WTC11 (cell line): ENCODE data around the gene YARS2. TPM values are rescaled to one million over a fixed set of nuclear protein-coding genes. Genes with fewer than 3 reads are reported as not detected.
A peak's percentile ranks its signal among the peaks of the same experiment; 100 is the strongest.

ENCODE experiments used
- ATAC-seq: fragments of 200-7000 bp; cut with Tn5 transposase; 2 replicates; pipeline ENCODE4 v1.10.0; 2021; ENCODE audit warnings: mild to moderate bottlenecking, moderate library complexity
- CTCF ChIA-PET: fragments of 300-600 bp; sonication (Branson Sonifier 250); formaldehyde crosslinking; loops from one replicate; lab custom pipeline; 2021; ENCODE audit warnings: antibody characterized with exemption; lab: Charles Lee
- POLR2A ChIA-PET: fragments of 350-600 bp; sonication (Branson Sonifier 250); formaldehyde crosslinking; loops from one replicate; lab custom pipeline; 2021; ENCODE audit warnings: antibody characterized with exemption; lab: Charles Lee
- DNase-seq: peaks from one replicate; pipeline ENCODE4 v3.0.0; 2021; ENCODE audit warnings: low spot score
- H3K27ac Mint-ChIP-seq: 2 replicates; pipeline ENCODE4 v1.8.0; 2021; ENCODE audit warnings: mixed read lengths
- H3K27me3 Mint-ChIP-seq: 2 replicates; pipeline ENCODE4 v1.8.0; 2021; ENCODE audit warnings: low read depth, mild to moderate bottlenecking, moderate library complexity, mixed read lengths
- H3K36me3 Mint-ChIP-seq: 2 replicates; pipeline ENCODE4 v1.8.0; 2021; ENCODE audit warnings: mixed read lengths
- H3K4me1 Mint-ChIP-seq: 2 replicates; pipeline ENCODE4 v1.8.0; 2022; ENCODE audit warnings: mixed read lengths
- H3K4me3 Mint-ChIP-seq: 2 replicates; pipeline ENCODE4 v1.8.0; 2021; ENCODE audit warnings: mild to moderate bottlenecking, moderate library complexity, mixed read lengths
- H3K9me3 Mint-ChIP-seq: 2 replicates; pipeline ENCODE4 v1.8.0; 2021; ENCODE audit warnings: mixed read lengths
- CREB1 ChIP-seq: sonication (generic); formaldehyde crosslinking; IDR thresholded peaks from 2 replicates; pipeline ENCODE4 v1.8.0; 2023; ENCODE audit warnings: mild to moderate bottlenecking, missing genetic modification reagents
- CTCF ChIP-seq: fragments of 200-600 bp; IDR thresholded peaks from 2 replicates; pipeline ENCODE4 v1.8.0; 2022; ENCODE audit warnings: antibody characterized with exemption
- E2F5 ChIP-seq: sonication (generic); formaldehyde crosslinking; IDR thresholded peaks from 2 replicates; pipeline ENCODE4 v1.8.1; 2022; ENCODE audit warnings: mild to moderate bottlenecking, moderate library complexity, missing genetic modification reagents
- FOXJ3 ChIP-seq: sonication (generic); formaldehyde crosslinking; IDR thresholded peaks from 2 replicates; pipeline ENCODE4 v1.9.0; 2021; ENCODE audit warnings: missing genetic modification reagents, mild to moderate bottlenecking, borderline replicate concordance
- NR1H2 ChIP-seq: sonication (generic); formaldehyde crosslinking; IDR thresholded peaks from 2 replicates; pipeline ENCODE4 v1.9.0; 2021; ENCODE audit warnings: mild to moderate bottlenecking, moderate library complexity, missing genetic modification reagents
- SMAD4 ChIP-seq: sonication (generic); formaldehyde crosslinking; IDR thresholded peaks from 2 replicates; pipeline ENCODE4 v1.8.0; 2022; ENCODE audit warnings: mild to moderate bottlenecking, missing genetic modification reagents
- TEAD1 ChIP-seq: sonication (generic); formaldehyde crosslinking; IDR thresholded peaks from 2 replicates; pipeline ENCODE4 v1.8.0; 2022; ENCODE audit warnings: mild to moderate bottlenecking, missing genetic modification reagents
- ZBTB21 ChIP-seq: sonication (generic); formaldehyde crosslinking; IDR thresholded peaks from 2 replicates; pipeline ENCODE4 v1.8.1; 2023; ENCODE audit warnings: mild to moderate bottlenecking, missing genetic modification reagents, borderline replicate concordance
- ZNF121 ChIP-seq: sonication (generic); formaldehyde crosslinking; IDR thresholded peaks from 2 replicates; pipeline ENCODE4 v1.8.0; 2023; ENCODE audit warnings: missing genetic modification reagents
- ZNF138 ChIP-seq: sonication (generic); formaldehyde crosslinking; conservative IDR thresholded peaks from 2 replicates; pipeline ENCODE4 v1.8.1; 2022; ENCODE audit warnings: mild to moderate bottlenecking, moderate library complexity, missing genetic modification reagents
- ZNF263 ChIP-seq: sonication (generic); formaldehyde crosslinking; IDR thresholded peaks from 2 replicates; pipeline ENCODE4 v1.8.1; 2022; ENCODE audit warnings: low read depth, mild to moderate bottlenecking, moderate library complexity, missing genetic modification reagents
- ZNF416 ChIP-seq: fragments of 250-450 bp; sonication (Bioruptor Pico); IDR thresholded peaks from 2 replicates; pipeline ENCODE4 v1.9.0; 2021; ENCODE audit warnings: mild to moderate bottlenecking, inconsistent platforms
- ZNF425 ChIP-seq: fragments of 250-450 bp; sonication (Bioruptor Pico); conservative IDR thresholded peaks from 2 replicates; pipeline ENCODE4 v1.9.0; 2021; ENCODE audit warnings: mild to moderate bottlenecking
- total RNA-seq: library from RNA; stranded (reverse); gene quantifications from 3 replicates; pipeline ENCODE4 v1.2.3, GENCODE V29; 2021
- TF ChIP-seq, protein P1 (sequence below): fragments of 250-450 bp; sonication (Bioruptor Pico); IDR thresholded peaks from 2 replicates; pipeline ENCODE4 v1.9.0; 2021; ENCODE audit warnings: mild to moderate bottlenecking, borderline replicate concordance

The YARS2 gene
- total RNA-seq, 1 experiment from 2014 or later = 41.4 TPM

DNA sequence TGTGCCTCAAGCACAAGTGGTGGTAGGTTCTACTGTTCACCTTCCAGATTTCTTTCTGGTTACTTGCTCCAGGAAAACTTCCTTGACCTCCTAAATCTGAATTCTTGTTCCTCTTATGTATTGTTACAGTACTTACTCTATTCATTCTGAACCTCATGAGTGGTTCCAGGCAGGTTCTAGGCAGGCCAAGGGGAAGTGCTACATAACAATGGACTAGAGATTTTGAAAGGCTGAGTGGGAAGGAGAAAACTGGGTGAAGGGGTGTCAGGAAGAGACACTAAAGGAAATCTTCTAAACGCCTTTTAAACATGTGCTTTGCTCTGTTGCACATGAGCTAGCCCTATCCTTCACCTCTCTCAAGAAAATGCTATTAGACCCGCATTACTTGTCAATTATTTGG, 1.6 kb downstream of the YARS2 start:
- CTCF ChIA-PET = interaction anchor here (0.7 to 2.0 kb wide), 6 partner anchors 128 to 1504 kb away, joined by 4 to 8 read pairs (median 4); partner anchors contain the start of gene ALG10
- peaks cover 40% of the 10 kb centered on the region for H3K36me3 Mint-ChIP-seq
- H3K27ac Mint-ChIP-seq = peak overlapping the region; percentile 59
- H3K4me3 Mint-ChIP-seq = peak overlapping the region; percentile 89
- H3K9me3 Mint-ChIP-seq = no peaks in the 10 kb centered on the region
- ATAC-seq (no peak), DNase-seq (no peak)
- POLR2A ChIA-PET = interaction anchor here (0.7 kb wide), 2 partner anchors 47 to 87 kb away, joined by 3 read pairs; no protein-coding TSS in a partner anchor
- H3K4me1 Mint-ChIP-seq = peaks cover 20% of the 10 kb centered on the region
- no peaks in the 10 kb centered on the region; the same call in 1 of the 2 replicates for H3K27me3 Mint-ChIP-seq
- TF ChIP-seq CREB1 (CRISPR knock-in tag) (no peak), ZNF416 (no peak), FOXJ3 (no peak), SMAD4 (no peak), TEAD1 (CRISPR knock-in tag) (no peak), CTCF (no peak), ZNF425 (CRISPR knock-in tag) (no peak), NR1H2 (CRISPR knock-in tag) (no peak), ZNF121 (CRISPR knock-in tag) (no peak), ZNF138 (CRISPR knock-in tag) (no peak)
- TF ChIP-seq, protein P1, sequence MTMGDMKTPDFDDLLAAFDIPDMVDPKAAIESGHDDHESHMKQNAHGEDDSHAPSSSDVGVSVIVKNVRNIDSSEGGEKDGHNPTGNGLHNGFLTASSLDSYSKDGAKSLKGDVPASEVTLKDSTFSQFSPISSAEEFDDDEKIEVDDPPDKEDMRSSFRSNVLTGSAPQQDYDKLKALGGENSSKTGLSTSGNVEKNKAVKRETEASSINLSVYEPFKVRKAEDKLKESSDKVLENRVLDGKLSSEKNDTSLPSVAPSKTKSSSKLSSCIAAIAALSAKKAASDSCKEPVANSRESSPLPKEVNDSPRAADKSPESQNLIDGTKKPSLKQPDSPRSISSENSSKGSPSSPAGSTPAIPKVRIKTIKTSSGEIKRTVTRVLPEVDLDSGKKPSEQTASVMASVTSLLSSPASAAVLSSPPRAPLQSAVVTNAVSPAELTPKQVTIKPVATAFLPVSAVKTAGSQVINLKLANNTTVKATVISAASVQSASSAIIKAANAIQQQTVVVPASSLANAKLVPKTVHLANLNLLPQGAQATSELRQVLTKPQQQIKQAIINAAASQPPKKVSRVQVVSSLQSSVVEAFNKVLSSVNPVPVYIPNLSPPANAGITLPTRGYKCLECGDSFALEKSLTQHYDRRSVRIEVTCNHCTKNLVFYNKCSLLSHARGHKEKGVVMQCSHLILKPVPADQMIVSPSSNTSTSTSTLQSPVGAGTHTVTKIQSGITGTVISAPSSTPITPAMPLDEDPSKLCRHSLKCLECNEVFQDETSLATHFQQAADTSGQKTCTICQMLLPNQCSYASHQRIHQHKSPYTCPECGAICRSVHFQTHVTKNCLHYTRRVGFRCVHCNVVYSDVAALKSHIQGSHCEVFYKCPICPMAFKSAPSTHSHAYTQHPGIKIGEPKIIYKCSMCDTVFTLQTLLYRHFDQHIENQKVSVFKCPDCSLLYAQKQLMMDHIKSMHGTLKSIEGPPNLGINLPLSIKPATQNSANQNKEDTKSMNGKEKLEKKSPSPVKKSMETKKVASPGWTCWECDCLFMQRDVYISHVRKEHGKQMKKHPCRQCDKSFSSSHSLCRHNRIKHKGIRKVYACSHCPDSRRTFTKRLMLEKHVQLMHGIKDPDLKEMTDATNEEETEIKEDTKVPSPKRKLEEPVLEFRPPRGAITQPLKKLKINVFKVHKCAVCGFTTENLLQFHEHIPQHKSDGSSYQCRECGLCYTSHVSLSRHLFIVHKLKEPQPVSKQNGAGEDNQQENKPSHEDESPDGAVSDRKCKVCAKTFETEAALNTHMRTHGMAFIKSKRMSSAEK (CRISPR knock-in tag) = no peak

DNA sequence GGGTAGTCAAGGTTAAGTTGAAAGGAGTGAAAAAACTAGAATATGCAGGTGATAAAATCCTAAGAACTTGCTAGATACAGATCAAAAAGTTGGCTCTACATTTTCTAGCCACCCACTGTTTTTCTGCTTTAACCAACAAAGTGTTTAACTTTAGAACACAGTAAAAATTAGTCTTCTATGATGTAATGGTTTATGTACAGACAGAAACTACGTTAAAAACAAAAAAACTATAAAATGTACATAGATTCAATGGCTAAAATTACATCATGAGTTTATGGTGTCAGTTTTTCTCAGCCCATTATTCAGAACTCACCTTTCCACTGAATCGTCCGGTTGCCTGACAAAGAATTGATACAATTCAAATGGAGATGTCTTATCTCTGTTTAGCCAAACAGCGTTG, 2.1 kb downstream of the YARS2 start:
- ChIA-PET POLR2A (no interaction called here), CTCF (no interaction called here)
- peak overlapping the region; percentile 89 for H3K4me3 Mint-ChIP-seq
- peaks cover 20% of the 10 kb centered on the region for H3K4me1 Mint-ChIP-seq
- H3K27ac Mint-ChIP-seq = peak overlapping the region; percentile 59; the same call in 1 of the 2 replicates
- H3K9me3 Mint-ChIP-seq = no peaks in the 10 kb centered on the region
- TF ChIP-seq ZNF138 (CRISPR knock-in tag) = no peak
- no peak for TF ChIP-seq E2F5 (CRISPR knock-in tag)
- no peak for TF ChIP-seq CREB1 (CRISPR knock-in tag)
- no peak for TF ChIP-seq ZNF263 (CRISPR knock-in tag)
- no peak for TF ChIP-seq ZBTB21 (CRISPR knock-in tag)
- ATAC-seq = no peak
- H3K36me3 Mint-ChIP-seq = peaks cover 44% of the 10 kb centered on the region
- H3K27me3 Mint-ChIP-seq = no peaks in the 10 kb centered on the region; the same call in 1 of the 2 replicates
- DNase-seq = no peak
